Breast epithelium (tissue), 4 donors: ENCODE data around the gene XDH. TPM values are rescaled to one million over a fixed set of nuclear protein-coding genes. Genes with fewer than 3 reads are reported as not detected.

Experiments
- DNase-seq, 2 donors: peaks; one replicate each; pipeline ENCODE4 v3.0.0-alpha.2; 2019; ENCODE audit warnings: low spot score in 2 of 2
- H3K27ac ChIP-seq, 2 donors: fragments of 200-600 bp; sonication (generic) in 1 of 2; one replicate each; pipeline ENCODE4 v1.5.1; 2016 to 2019; ENCODE audit warnings: mild to moderate bottlenecking in 1 of 2
- H3K27me3 ChIP-seq, 2 donors: fragments of 200-600 bp; sonication (generic) in 1 of 2; one replicate each; pipeline versions ENCODE4 v1.5.1 to v1.6.0; 2017 to 2019; ENCODE audit warnings: control low read depth in 1 of 2, mild to moderate bottlenecking in 1 of 2
- H3K36me3 ChIP-seq: fragments of 200-600 bp; one replicate; pipeline ENCODE4 v1.5.1; 2019
- H3K4me1 ChIP-seq, 2 donors: fragments of 200-600 bp; sonication (generic); one replicate each; pipeline ENCODE4 v1.5.1; 2016 to 2019; ENCODE audit warnings: control low read depth in 1 of 2
- H3K4me3 ChIP-seq, 3 donors: fragments of 200-600 bp; sonication (generic); 1 replicate in 2 of 3; 2 replicates in 1 of 3; pipeline ENCODE4 v1.5.1; 2016 to 2019; ENCODE audit warnings: mild to moderate bottlenecking in 3 of 3, moderate library complexity in 2 of 3
- H3K9me3 ChIP-seq, 2 donors: fragments of 200-600 bp; sonication (generic) in 1 of 2; one replicate each; pipeline ENCODE4 v1.5.1; 2016 to 2019; ENCODE audit warnings: control low read depth in 1 of 2
- CTCF ChIP-seq, 3 donors: fragments of 450-650 bp; IDR thresholded peaks; one replicate each; pipeline ENCODE4 v1.5.1; 2016 to 2017; ENCODE audit warnings: antibody characterized with exemption in 3 of 3, mild to moderate bottlenecking in 3 of 3, moderate library complexity in 3 of 3
- POLR2A ChIP-seq: fragments of 450-650 bp; IDR thresholded peaks from one replicate; pipeline ENCODE4 v1.6.1; 2016; ENCODE audit warnings: antibody characterized with exemption, mild to moderate bottlenecking, moderate library complexity
- POLR2AphosphoS5 ChIP-seq, 3 donors: sonication (generic); formaldehyde crosslinking; IDR thresholded peaks; one replicate each; pipeline ENCODE4 v1.6.1; 2017; ENCODE audit warnings: antibody characterized with exemption in 3 of 3
- intact Hi-C: fragments of 100-400 bp; cut with DNase I; formaldehyde crosslinking; loops from one replicate; pipeline ENCODE4 v1.15.1; 2023; ENCODE audit warnings: low total_unique reads
- total RNA-seq, 3 donors: library from RNA; depleted of rRNA; stranded (reverse); fragments of >200 nt; gene quantifications; one replicate each; pipeline ENCODE4 v1.1.0, GENCODE V29; 2016

Gene XDH
- total RNA-seq, result 1 to 10 TPM in 2 of 3 donors, under 1 TPM in 1; 0.16 to 6.9 (median 1.3) TPM

GRCh38 chr2:31414601-31415241 is at the start of gene XDH:
TSS of gene XDH (minus strand) at chr2:31414742. CDS start at chr2:31414666, 76 bp downstream.
- peak within 1 kb of the TSS; percentile 27 to 44 for H3K27ac ChIP-seq
- H3K27me3 ChIP-seq, result no peaks in the 10 kb centered on the region
- TF ChIP-seq POLR2A, result no peak
- no peak for TF ChIP-seq POLR2AphosphoS5 (IDR thresholded peaks at IDR 0.05)
- no peak for TF ChIP-seq CTCF (IDR thresholded peaks at IDR 0.05)
- H3K4me3 ChIP-seq, result no peak within 1 kb of the TSS
- H3K36me3 ChIP-seq, result no peaks in the 10 kb centered on the region
- H3K9me3 ChIP-seq, result no peaks in the 10 kb centered on the region
- no peaks in the 10 kb centered on the region for H3K4me1 ChIP-seq
- peak in 1 of 2 donors; percentile 45 for DNase-seq
- intact Hi-C loops, result loop anchor here (5.0 kb wide), 1 partner anchor 88 kb away; no protein-coding TSS in a partner anchor

- Histone ChIP-seq H3K36me3 (no peaks in the 10 kb centered on the region), H3K9me3 (peaks cover 5 to 57% of the 10 kb centered on the region in 2 donors), H3K27ac (no peak overlapping the region), H3K4me3 (no peak overlapping the region), H3K4me1 (no peaks in the 10 kb centered on the region), H3K27me3 (no peaks in the 10 kb centered on the region)
- DNase-seq, result no peak
- TF ChIP-seq POLR2AphosphoS5 (IDR thresholded peaks at IDR 0.05), result no peak
- no peak for TF ChIP-seq CTCF (IDR thresholded peaks at IDR 0.05)
- TF ChIP-seq POLR2A, result no peak
- intact Hi-C loops, result no loop called here
Observed at GRCh38 chr2:31457651-31458050, 43.1 kb upstream of the XDH start.

GRCh38 chr2:31446848-31447247 is 32.3 kb upstream of the XDH start:
- no peak for DNase-seq
- no peak overlapping the region for H3K4me3 ChIP-seq
- H3K27ac ChIP-seq, result no peak overlapping the region
- peaks cover 17 to 30% of the 10 kb centered on the region in 2 donors for H3K9me3 ChIP-seq
- H3K36me3 ChIP-seq, result no peaks in the 10 kb centered on the region
- no peak for TF ChIP-seq CTCF (IDR thresholded peaks at IDR 0.05)
- no peak for TF ChIP-seq POLR2AphosphoS5 (IDR thresholded peaks at IDR 0.05)
- no peak for TF ChIP-seq POLR2A
- no peaks in the 10 kb centered on the region for H3K4me1 ChIP-seq
- intact Hi-C loops, result loop anchor here (5.0 kb wide), 2 partner anchors 80 to 765 kb away; no protein-coding TSS in a partner anchor
- no peaks in the 10 kb centered on the region for H3K27me3 ChIP-seq

GRCh38 chr2:31442376-31442775 is 27.8 kb upstream of the XDH start:
- intact Hi-C loops, result no loop called here
- TF ChIP-seq POLR2AphosphoS5 (IDR thresholded peaks at IDR 0.05), result no peak
- H3K27ac ChIP-seq, result no peak overlapping the region

GRCh38 chr2:31440764-31441163 is 26.2 kb upstream of the XDH start:
- intact Hi-C loops, result no loop called here
- Histone ChIP-seq H3K27ac (no peak overlapping the region), H3K27me3 (no peaks in the 10 kb centered on the region), H3K4me3 (no peak overlapping the region), H3K4me1 (no peaks in the 10 kb centered on the region), H3K36me3 (no peaks in the 10 kb centered on the region), H3K9me3 (peaks cover 0 to 6% of the 10 kb centered on the region in 2 donors)
- no peak for DNase-seq
- no peak for TF ChIP-seq POLR2A
- TF ChIP-seq POLR2AphosphoS5 (IDR thresholded peaks at IDR 0.05), result no peak
- no peak for TF ChIP-seq CTCF (IDR thresholded peaks at IDR 0.05)

More at GRCh38 chr2:31442376-31442775, 27.8 kb upstream of the XDH start:
- DNase-seq, result no peak
- no peaks in the 10 kb centered on the region for H3K36me3 ChIP-seq
- no peaks in the 10 kb centered on the region for H3K27me3 ChIP-seq
- H3K4me3 ChIP-seq, result no peak overlapping the region
- no peaks in the 10 kb centered on the region for H3K4me1 ChIP-seq
- H3K9me3 ChIP-seq, result peaks cover 0 to 6% of the 10 kb centered on the region in 2 donors
